Natural killer cell (primary cell): ENCODE measurements around the gene CCDC178. TPM values are rescaled to one million over a fixed set of nuclear protein-coding genes. Genes with fewer than 3 reads are reported as not detected.

Source experiments
- ATAC-seq, 3 donors: fragments of 150-1000 bp in 2 of 3; fragments of 200-7000 bp in 1 of 3; cut with Tn5 transposase; 1 replicate in 1 of 3; 2 replicates in 2 of 3; pipeline ENCODE4 v1.10.0; 2021; ENCODE audit warnings: mild to moderate bottlenecking in 2 of 3, moderate library complexity in 2 of 3
- DNase-seq, 2 donors: peaks; one replicate each; pipeline versions ENCODE4 v3.0.0 to v3.0.0-alpha.2; 2013 to 2021; ENCODE audit warnings: mixed read lengths in 1 of 2
- H3K27ac ChIP-seq: one replicate; pipeline ENCODE4 v1.5.1; 2013; ENCODE audit warnings: mild to moderate bottlenecking, low read length
- H3K27me3 ChIP-seq: one replicate; pipeline ENCODE4 v1.6.1; 2013; ENCODE audit warnings: low read length; ENCODE audit not compliant: control insufficient read depth, insufficient read depth
- H3K36me3 ChIP-seq: one replicate; pipeline ENCODE4 v1.6.1; 2013; ENCODE audit warnings: low read length; ENCODE audit not compliant: control insufficient read depth, insufficient read depth
- H3K4me1 ChIP-seq: one replicate; pipeline ENCODE4 v1.6.1; 2013; ENCODE audit warnings: low read length; ENCODE audit not compliant: control insufficient read depth, insufficient read depth
- H3K4me3 ChIP-seq: one replicate; pipeline ENCODE4 v1.5.1; 2013; ENCODE audit warnings: low read length
- H3K9me3 ChIP-seq: one replicate; pipeline ENCODE4 v1.6.1; 2013; ENCODE audit warnings: low read length; ENCODE audit not compliant: control insufficient read depth, insufficient read depth
- H3K27ac Mint-ChIP-seq, 2 donors: one replicate each; pipeline ENCODE4 v1.8.0; 2022; ENCODE audit warnings: mild to moderate bottlenecking in 2 of 2, mixed read lengths in 2 of 2, moderate library complexity in 1 of 2
- H3K27me3 Mint-ChIP-seq, 2 donors: one replicate each; pipeline ENCODE4 v1.8.0; 2022; ENCODE audit warnings: low read depth in 2 of 2, mixed read lengths in 2 of 2
- H3K36me3 Mint-ChIP-seq: one replicate; pipeline ENCODE4 v1.8.0; 2022; ENCODE audit warnings: mixed read lengths
- H3K4me1 Mint-ChIP-seq, 2 donors: one replicate each; pipeline ENCODE4 v1.8.0; 2022; ENCODE audit warnings: mixed read lengths in 2 of 2
- H3K4me3 Mint-ChIP-seq: one replicate; pipeline ENCODE4 v1.8.0; 2022; ENCODE audit warnings: mild to moderate bottlenecking, moderate library complexity, mixed read lengths
- H3K9me3 Mint-ChIP-seq, 2 donors: one replicate each; pipeline ENCODE4 v1.8.0; 2022; ENCODE audit warnings: mixed read lengths in 2 of 2
- CTCF ChIP-seq: fragments of 200-600 bp; IDR thresholded peaks from one replicate; pipeline ENCODE4 v1.8.0; 2022; ENCODE audit warnings: antibody characterized with exemption
- WGBS: methylation state at CpG from one replicate; pipeline ENCODE4 v1.1.7; 2013; ENCODE audit warnings: missing lambda C conversion rate; ENCODE audit not compliant: insufficient coverage; 5-methylcytosine and 5-hydroxymethylcytosine counted together
- intact Hi-C: fragments of 100-400 bp; cut with micrococcal nuclease; formaldehyde crosslinking; loops from one replicate; pipeline ENCODE4 v1.14.2; 2022
- total RNA-seq, 4 donors: library from RNA; stranded (reverse); fragments of 120-200 nt in 1 of 4; gene quantifications; one replicate each; pipeline versions ENCODE4 v1.2.3 to v1.2.4, GENCODE V29; 2013 to 2022

Gene CCDC178
- total RNA-seq, 3 donors from 2014 or later (not counting 1 experiment from before 2014, with no cell fraction given), result not detected

GRCh38 chr18:32905651-32906050 is 534.9 kb downstream of the CCDC178 start:
- 94% methylated on average over 5 of the region's 5 CpGs for WGBS
- DNase-seq (no peak), ATAC-seq (no peak)
- Mint-ChIP-seq H3K4me3 (no peak overlapping the region), H3K4me1 (no peaks in the 10 kb centered on the region), H3K9me3 (peaks cover 5 to 10% of the 10 kb centered on the region in 2 donors), H3K36me3 (no peaks in the 10 kb centered on the region), H3K27me3 (no peaks in the 10 kb centered on the region), H3K27ac (no peak overlapping the region)
- Histone ChIP-seq H3K9me3 (no peaks in the 10 kb centered on the region), H3K4me1 (no peaks in the 10 kb centered on the region), H3K27me3 (no peaks in the 10 kb centered on the region), H3K27ac (no peak overlapping the region), H3K4me3 (no peak overlapping the region), H3K36me3 (no peaks in the 10 kb centered on the region)
- TF ChIP-seq CTCF, result no peak
- intact Hi-C loops, result no loop called here

- TF ChIP-seq CTCF, result no peak
- WGBS, result 80% methylated on average over 2 of the region's 3 CpGs
These were observed 537.8 kb downstream of the CCDC178 start for GRCh38 chr18:32902568-32903330.

GRCh38 chr18:32899819-32900218 is 540.7 kb downstream of the CCDC178 start:
- H3K27ac Mint-ChIP-seq, result no peak overlapping the region
- no peaks in the 10 kb centered on the region for H3K4me1 Mint-ChIP-seq
- WGBS, result 64% methylated on average over 3 of the region's 3 CpGs
- Histone ChIP-seq H3K9me3 (peaks cover 7% of the 10 kb centered on the region), H3K4me3 (no peak overlapping the region), H3K27me3 (no peaks in the 10 kb centered on the region), H3K4me1 (no peaks in the 10 kb centered on the region), H3K27ac (no peak overlapping the region), H3K36me3 (no peaks in the 10 kb centered on the region)
- H3K4me3 Mint-ChIP-seq, result no peak overlapping the region
- no peaks in the 10 kb centered on the region for H3K27me3 Mint-ChIP-seq
- ATAC-seq, result no peak
- intact Hi-C loops, result no loop called here
- H3K9me3 Mint-ChIP-seq, result peaks cover 7 to 9% of the 10 kb centered on the region in 2 donors
- H3K36me3 Mint-ChIP-seq, result no peaks in the 10 kb centered on the region
- no peak for TF ChIP-seq CTCF
- DNase-seq, result no peak

More at GRCh38 chr18:32902568-32903330, 537.8 kb downstream of the CCDC178 start:
- Mint-ChIP-seq H3K27ac (no peak overlapping the region), H3K4me3 (no peak overlapping the region), H3K4me1 (no peaks in the 10 kb centered on the region), H3K27me3 (no peaks in the 10 kb centered on the region), H3K36me3 (no peaks in the 10 kb centered on the region), H3K9me3 (peaks cover 9 to 10% of the 10 kb centered on the region in 2 donors)
- Histone ChIP-seq H3K27ac (no peak overlapping the region), H3K9me3 (no peaks in the 10 kb centered on the region), H3K36me3 (no peaks in the 10 kb centered on the region), H3K4me3 (no peak overlapping the region), H3K27me3 (no peaks in the 10 kb centered on the region), H3K4me1 (no peaks in the 10 kb centered on the region)
- ATAC-seq, result no peak
- no peak for DNase-seq
- intact Hi-C loops, result no loop called here
